ENCODE measurements around the gene DCTN4. TPM values are rescaled to one million over a fixed set of nuclear protein-coding genes. Genes with fewer than 3 reads are reported as not detected.

DCTN4 gene
- total RNA-seq, 4 donors from 2014 or later = 23.2 to 55.3 (median 42.4) TPM

DNA sequence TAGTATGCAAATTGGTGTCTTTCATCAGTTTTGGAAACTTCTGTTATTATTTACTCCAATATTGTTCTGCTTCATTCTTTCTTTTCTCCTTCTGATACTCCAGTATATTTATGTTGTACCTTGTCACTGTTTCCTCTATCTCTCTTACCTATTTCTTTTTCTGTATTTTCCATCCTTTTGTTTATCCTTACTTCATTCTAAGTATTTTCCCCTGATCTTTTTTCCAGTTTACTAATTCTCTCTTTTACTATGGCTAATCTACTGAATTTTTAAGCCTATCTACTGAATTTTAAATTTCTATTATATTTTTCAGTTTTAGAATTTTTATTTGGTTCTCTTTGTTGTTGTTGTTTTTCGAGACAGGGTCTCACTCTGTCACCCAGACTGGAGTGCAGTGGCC lies 27.1 kb upstream of the DCTN4 start:
- no peaks in the 10 kb centered on the region for H3K9me3 ChIP-seq
- intact Hi-C loops (cut with DNase I; ENCODE audit: low total_unique reads) (no loop called here), in situ Hi-C loops (cut with MboI; ENCODE audit: low pct_ligation_motif_present in 1 of 4, low pct_unique_long_range_greater_than_20kb in 1 of 4, low sequenced_read_pairs in 3 of 4) (no loop called here)
- H3K27me3 ChIP-seq = no peaks in the 10 kb centered on the region
- H3K27ac ChIP-seq = peak overlapping the region in 2 of 4 donors; percentile 53 to 72
- no peak for TF ChIP-seq POLR2AphosphoS5 (IDR thresholded peaks at IDR 0.05)
- TF ChIP-seq EP300 (IDR thresholded peaks at IDR 0.05; ENCODE audit: low read depth) = no peak
- TF ChIP-seq, protein P1, sequence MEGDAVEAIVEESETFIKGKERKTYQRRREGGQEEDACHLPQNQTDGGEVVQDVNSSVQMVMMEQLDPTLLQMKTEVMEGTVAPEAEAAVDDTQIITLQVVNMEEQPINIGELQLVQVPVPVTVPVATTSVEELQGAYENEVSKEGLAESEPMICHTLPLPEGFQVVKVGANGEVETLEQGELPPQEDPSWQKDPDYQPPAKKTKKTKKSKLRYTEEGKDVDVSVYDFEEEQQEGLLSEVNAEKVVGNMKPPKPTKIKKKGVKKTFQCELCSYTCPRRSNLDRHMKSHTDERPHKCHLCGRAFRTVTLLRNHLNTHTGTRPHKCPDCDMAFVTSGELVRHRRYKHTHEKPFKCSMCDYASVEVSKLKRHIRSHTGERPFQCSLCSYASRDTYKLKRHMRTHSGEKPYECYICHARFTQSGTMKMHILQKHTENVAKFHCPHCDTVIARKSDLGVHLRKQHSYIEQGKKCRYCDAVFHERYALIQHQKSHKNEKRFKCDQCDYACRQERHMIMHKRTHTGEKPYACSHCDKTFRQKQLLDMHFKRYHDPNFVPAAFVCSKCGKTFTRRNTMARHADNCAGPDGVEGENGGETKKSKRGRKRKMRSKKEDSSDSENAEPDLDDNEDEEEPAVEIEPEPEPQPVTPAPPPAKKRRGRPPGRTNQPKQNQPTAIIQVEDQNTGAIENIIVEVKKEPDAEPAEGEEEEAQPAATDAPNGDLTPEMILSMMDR (IDR thresholded peaks at IDR 0.05) = no peak
- no peak for TF ChIP-seq POLR2A (IDR thresholded peaks at IDR 0.05)
- no peaks in the 10 kb centered on the region for H3K36me3 ChIP-seq
- 77 to 100% methylated on average over 1 of the region's 1 CpG for WGBS, 2 donors (ENCODE audit: low coverage in 1 of 2)
- DNase-seq = no peak
- no peak overlapping the region for H3K4me3 ChIP-seq
- H3K4me1 ChIP-seq = peaks cover 29 to 86% (median 54%) of the 10 kb centered on the region in 4 donors

- Histone ChIP-seq H3K4me3 (peak overlapping the region in 1 of 4 donors; percentile 2), H3K36me3 (no peaks in the 10 kb centered on the region), H3K9me3 (no peaks in the 10 kb centered on the region), H3K27ac (peak overlapping the region; percentile 88 to 96 (median 92)), H3K27me3 (no peaks in the 10 kb centered on the region), H3K4me1 (peaks cover 33 to 82% (median 58%) of the 10 kb centered on the region in 4 donors)
- TF ChIP-seq EP300 (IDR thresholded peaks at IDR 0.05; ENCODE audit: low read depth) (no peak), POLR2A (IDR thresholded peaks at IDR 0.05) (peak; percentile 36), POLR2AphosphoS5 (IDR thresholded peaks at IDR 0.05) (peak; percentile 86 to 89 (median 88))
- TF ChIP-seq, protein P1 (IDR thresholded peaks at IDR 0.05) = no peak
- WGBS, 2 donors (ENCODE audit: low coverage in 1 of 2) = 3 to 5% methylated on average over 4 to 7 of the region's 7 CpGs
- in situ Hi-C loops (cut with MboI; ENCODE audit: low pct_ligation_motif_present in 1 of 4, low pct_unique_long_range_greater_than_20kb in 1 of 4, low sequenced_read_pairs in 3 of 4) = no loop called here
- intact Hi-C loops (cut with DNase I; ENCODE audit: low total_unique reads) = no loop called here
- peak; percentile 78 for DNase-seq
Observed at GRCh38 chr5:150783422-150783928, 24.7 kb upstream of the DCTN4 start.

- WGBS, 2 donors (ENCODE audit: low coverage in 1 of 2) = 45 to 58% methylated on average over 3 of the region's 3 CpGs
- Histone ChIP-seq H3K9me3 (no peaks in the 10 kb centered on the region), H3K27me3 (no peaks in the 10 kb centered on the region), H3K4me1 (peaks cover 35 to 81% (median 59%) of the 10 kb centered on the region in 4 donors), H3K4me3 (peak overlapping the region in 1 of 4 donors; percentile 2), H3K36me3 (no peaks in the 10 kb centered on the region), H3K27ac (peak overlapping the region; percentile 88 to 96 (median 92))
- DNase-seq = no peak
- in situ Hi-C loops (cut with MboI; ENCODE audit: low pct_ligation_motif_present in 1 of 4, low pct_unique_long_range_greater_than_20kb in 1 of 4, low sequenced_read_pairs in 3 of 4) = no loop called here
- intact Hi-C loops (cut with DNase I; ENCODE audit: low total_unique reads) = no loop called here
- TF ChIP-seq POLR2A (IDR thresholded peaks at IDR 0.05) (no peak), POLR2AphosphoS5 (IDR thresholded peaks at IDR 0.05) (no peak), EP300 (IDR thresholded peaks at IDR 0.05; ENCODE audit: low read depth) (no peak)
- TF ChIP-seq, protein P1 (IDR thresholded peaks at IDR 0.05) = no peak
Observed at GRCh38 chr5:150782850-150783249, 24.0 kb upstream of the DCTN4 start.

GRCh38 chr5:150781706-150782614 lies 23.1 kb upstream of the DCTN4 start:
- peak; percentile 51 for DNase-seq
- no peaks in the 10 kb centered on the region for H3K9me3 ChIP-seq
- TF ChIP-seq, protein P1 (IDR thresholded peaks at IDR 0.05) = no peak
- TF ChIP-seq POLR2AphosphoS5 (IDR thresholded peaks at IDR 0.05) = peak; percentile 78 to 85 (median 83)
- TF ChIP-seq EP300 (IDR thresholded peaks at IDR 0.05; ENCODE audit: low read depth) = no peak
- TF ChIP-seq POLR2A (IDR thresholded peaks at IDR 0.05) = peak; percentile 40
- intact Hi-C loops (cut with DNase I; ENCODE audit: low total_unique reads) (no loop called here), in situ Hi-C loops (cut with MboI; ENCODE audit: low pct_ligation_motif_present in 1 of 4, low pct_unique_long_range_greater_than_20kb in 1 of 4, low sequenced_read_pairs in 3 of 4) (no loop called here)
- H3K27me3 ChIP-seq = no peaks in the 10 kb centered on the region
- peak overlapping the region in 1 of 4 donors; percentile 86 for H3K4me3 ChIP-seq
- H3K27ac ChIP-seq = peak overlapping the region; percentile 88 to 96 (median 92)
- 63 to 70% methylated on average over 3 to 10 of the region's 10 CpGs for WGBS, 2 donors (ENCODE audit: low coverage in 1 of 2)
- no peaks in the 10 kb centered on the region for H3K36me3 ChIP-seq
- peaks cover 37 to 76% (median 60%) of the 10 kb centered on the region in 4 donors for H3K4me1 ChIP-seq

Data from transverse colon (tissue), 4 donors.